ENCODE measurements around the gene PPT1.

The PPT1 gene

GRCh38 chr1:40120128-40120527 lies 23.1 kb upstream of the PPT1 start:
- ATAC-seq (ENCODE audit: insufficient read depth, low read depth) (no peak), DNase-seq (no peak)
- H3K4me3 ChIP-seq (ENCODE audit: low read depth in 1 of 2, low read length in 2 of 2) = no peak overlapping the region
- no peaks in the 10 kb centered on the region for H4K20me1 ChIP-seq (ENCODE audit: insufficient read depth, low read length)
- no peak overlapping the region for H3K9ac ChIP-seq (ENCODE audit: low read depth, low read length)
- no peaks in the 10 kb centered on the region for H3K9me3 ChIP-seq (ENCODE audit: insufficient read depth, low read length, severe bottlenecking)
- no peaks in the 10 kb centered on the region for H3K36me3 ChIP-seq (ENCODE audit: insufficient read depth, low read length)
- no peak overlapping the region for H2AFZ ChIP-seq (ENCODE audit: low read depth, low read length)
- H3K27ac ChIP-seq (ENCODE audit: low read length) = no peak overlapping the region
- H3K4me2 ChIP-seq (ENCODE audit: insufficient read depth, low read length) = no peak overlapping the region
- no peaks in the 10 kb centered on the region for H3K4me1 ChIP-seq (ENCODE audit: insufficient read depth, low read length)
- H3K79me2 ChIP-seq (ENCODE audit: insufficient read depth, low read length) = no peaks in the 10 kb centered on the region
- TF ChIP-seq EZH2 (IDR thresholded peaks at IDR 0.05; ENCODE audit: borderline replicate concordance, low read depth, low read length, severe bottlenecking) = no peak
- TF ChIP-seq, protein P1, sequence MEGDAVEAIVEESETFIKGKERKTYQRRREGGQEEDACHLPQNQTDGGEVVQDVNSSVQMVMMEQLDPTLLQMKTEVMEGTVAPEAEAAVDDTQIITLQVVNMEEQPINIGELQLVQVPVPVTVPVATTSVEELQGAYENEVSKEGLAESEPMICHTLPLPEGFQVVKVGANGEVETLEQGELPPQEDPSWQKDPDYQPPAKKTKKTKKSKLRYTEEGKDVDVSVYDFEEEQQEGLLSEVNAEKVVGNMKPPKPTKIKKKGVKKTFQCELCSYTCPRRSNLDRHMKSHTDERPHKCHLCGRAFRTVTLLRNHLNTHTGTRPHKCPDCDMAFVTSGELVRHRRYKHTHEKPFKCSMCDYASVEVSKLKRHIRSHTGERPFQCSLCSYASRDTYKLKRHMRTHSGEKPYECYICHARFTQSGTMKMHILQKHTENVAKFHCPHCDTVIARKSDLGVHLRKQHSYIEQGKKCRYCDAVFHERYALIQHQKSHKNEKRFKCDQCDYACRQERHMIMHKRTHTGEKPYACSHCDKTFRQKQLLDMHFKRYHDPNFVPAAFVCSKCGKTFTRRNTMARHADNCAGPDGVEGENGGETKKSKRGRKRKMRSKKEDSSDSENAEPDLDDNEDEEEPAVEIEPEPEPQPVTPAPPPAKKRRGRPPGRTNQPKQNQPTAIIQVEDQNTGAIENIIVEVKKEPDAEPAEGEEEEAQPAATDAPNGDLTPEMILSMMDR (IDR thresholded peaks at IDR 0.05; ENCODE audit: borderline replicate concordance, extremely low read depth, low read length, poor library complexity, severe bottlenecking) = no peak
- H3K27me3 ChIP-seq (ENCODE audit: insufficient read depth, low read length, poor library complexity) = peaks cover 4% of the 10 kb centered on the region

DNA sequence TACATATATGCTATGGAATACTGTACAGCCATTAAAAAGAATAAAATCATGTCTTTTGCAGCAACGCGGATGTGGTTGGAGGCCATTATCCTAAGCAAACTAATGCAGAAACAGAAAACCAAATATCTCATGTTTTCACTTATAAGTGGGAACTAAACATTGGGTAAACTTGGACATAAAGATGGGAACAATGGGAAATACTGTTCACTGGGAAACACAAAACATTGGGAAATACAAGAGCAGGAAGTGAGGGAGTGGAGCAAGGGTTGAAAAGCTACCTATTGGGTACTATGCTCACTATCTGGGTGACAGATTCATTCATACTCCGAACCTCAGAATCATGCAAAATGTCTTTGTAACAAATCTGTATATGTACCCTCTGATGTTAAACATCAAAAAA lies 17.3 kb upstream of the PPT1 start:
- ATAC-seq (ENCODE audit: insufficient read depth, low read depth) (no peak), DNase-seq (no peak)
- no peak overlapping the region for H3K4me2 ChIP-seq (ENCODE audit: insufficient read depth, low read length)
- no peaks in the 10 kb centered on the region for H3K36me3 ChIP-seq (ENCODE audit: insufficient read depth, low read length)
- no peak overlapping the region for H3K27ac ChIP-seq (ENCODE audit: low read length)
- H3K9ac ChIP-seq (ENCODE audit: low read depth, low read length) = no peak overlapping the region
- H3K4me3 ChIP-seq (ENCODE audit: low read depth in 1 of 2, low read length in 2 of 2) = no peak overlapping the region
- H3K4me1 ChIP-seq (ENCODE audit: insufficient read depth, low read length) = no peaks in the 10 kb centered on the region
- peaks cover 4% of the 10 kb centered on the region for H3K9me3 ChIP-seq (ENCODE audit: insufficient read depth, low read length, severe bottlenecking)
- TF ChIP-seq EZH2 (IDR thresholded peaks at IDR 0.05; ENCODE audit: borderline replicate concordance, low read depth, low read length, severe bottlenecking) = no peak
- TF ChIP-seq, protein P1 (IDR thresholded peaks at IDR 0.05; ENCODE audit: borderline replicate concordance, extremely low read depth, low read length, poor library complexity, severe bottlenecking) = no peak
- H2AFZ ChIP-seq (ENCODE audit: low read depth, low read length) = no peak overlapping the region
- H3K27me3 ChIP-seq (ENCODE audit: insufficient read depth, low read length, poor library complexity) = no peaks in the 10 kb centered on the region
- H4K20me1 ChIP-seq (ENCODE audit: insufficient read depth, low read length) = no peaks in the 10 kb centered on the region
- H3K79me2 ChIP-seq (ENCODE audit: insufficient read depth, low read length) = no peaks in the 10 kb centered on the region

DNA sequence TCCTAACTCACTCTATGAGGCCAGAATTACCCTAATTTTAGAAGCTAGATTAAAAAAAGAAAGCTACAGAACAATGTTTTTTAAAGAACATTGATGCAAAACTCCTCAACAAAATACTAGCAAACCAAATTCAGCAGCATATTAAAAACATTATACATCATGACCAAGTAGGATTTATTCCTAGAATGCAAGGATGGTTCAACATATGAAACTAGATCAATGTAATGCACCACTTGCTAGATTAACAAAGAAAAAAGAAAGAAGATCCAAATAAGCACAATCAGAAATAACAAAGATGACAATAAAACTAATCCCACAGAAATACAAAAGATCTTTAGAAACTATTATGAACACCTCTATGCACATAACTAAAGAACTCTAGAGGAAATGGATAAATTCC lies 13.3 kb upstream of the PPT1 start:
- ATAC-seq (ENCODE audit: insufficient read depth, low read depth) (no peak), DNase-seq (no peak)
- Histone ChIP-seq H3K27ac (ENCODE audit: low read length) (no peak overlapping the region), H3K36me3 (ENCODE audit: insufficient read depth, low read length) (no peaks in the 10 kb centered on the region), H3K79me2 (ENCODE audit: insufficient read depth, low read length) (no peaks in the 10 kb centered on the region), H3K4me3 (ENCODE audit: low read depth in 1 of 2, low read length in 2 of 2) (no peak overlapping the region), H3K4me1 (ENCODE audit: insufficient read depth, low read length) (no peaks in the 10 kb centered on the region), H3K9ac (ENCODE audit: low read depth, low read length) (no peak overlapping the region), H3K9me3 (ENCODE audit: insufficient read depth, low read length, severe bottlenecking) (peaks cover 4% of the 10 kb centered on the region), H3K4me2 (ENCODE audit: insufficient read depth, low read length) (no peak overlapping the region), H4K20me1 (ENCODE audit: insufficient read depth, low read length) (no peaks in the 10 kb centered on the region), H2AFZ (ENCODE audit: low read depth, low read length) (no peak overlapping the region), H3K27me3 (ENCODE audit: insufficient read depth, low read length, poor library complexity) (no peaks in the 10 kb centered on the region)
- no peak for TF ChIP-seq EZH2 (IDR thresholded peaks at IDR 0.05; ENCODE audit: borderline replicate concordance, low read depth, low read length, severe bottlenecking)
- TF ChIP-seq, protein P1 (IDR thresholded peaks at IDR 0.05; ENCODE audit: borderline replicate concordance, extremely low read depth, low read length, poor library complexity, severe bottlenecking) = no peak
